AG10803 (cell line): Measurements from ENCODE around the gene ROR1.

Source experiments
- DNase-seq: peaks from one replicate; pipeline ENCODE4 v3.0.0; 2010; ENCODE audit warnings: low read depth
- H3K4me3 ChIP-seq: 2 replicates; pipeline ENCODE4 v1.5.1; 2011; ENCODE audit warnings: mild to moderate bottlenecking, low read length, control low read depth
- CTCF ChIP-seq: conservative IDR thresholded peaks from 2 replicates; pipeline ENCODE4 v1.5.1; 2011; ENCODE audit warnings: mild to moderate bottlenecking, low read length, control low read depth, inconsistent platforms

The ROR1 gene

GRCh38 chr1:63747445-63747844, 26.4 kb upstream of the ROR1 start:
- TF ChIP-seq CTCF, result no peak
- DNase-seq, result no peak

GRCh38 chr1:63748046-63748580, 25.7 kb upstream of the ROR1 start:
- no peak for DNase-seq
- TF ChIP-seq CTCF, result no peak
- H3K4me3 ChIP-seq, result no peak overlapping the region

More at GRCh38 chr1:63747445-63747844, 26.4 kb upstream of the ROR1 start:
- H3K4me3 ChIP-seq, result no peak overlapping the region

GRCh38 chr1:63748641-63749040, 25.2 kb upstream of the ROR1 start:
- DNase-seq, result no peak
- no peak for TF ChIP-seq CTCF
- no peak overlapping the region for H3K4me3 ChIP-seq

- no peak overlapping the region for H3K4me3 ChIP-seq
- no peak for TF ChIP-seq CTCF
Measured at GRCh38 chr1:63750721-63751120, 23.1 kb upstream of the ROR1 start.

GRCh38 chr1:63752176-63752575, 21.6 kb upstream of the ROR1 start:
- no peak for TF ChIP-seq CTCF

More at GRCh38 chr1:63750721-63751120, 23.1 kb upstream of the ROR1 start:
- no peak for DNase-seq

GRCh38 chr1:63753591-63753990, 20.2 kb upstream of the ROR1 start:
- H3K4me3 ChIP-seq, result no peak overlapping the region
- no peak for DNase-seq
- TF ChIP-seq CTCF, result no peak

More at GRCh38 chr1:63752176-63752575, 21.6 kb upstream of the ROR1 start:
- DNase-seq, result no peak
- H3K4me3 ChIP-seq, result no peak overlapping the region

GRCh38 chr1:63756839-63757238, 17.0 kb upstream of the ROR1 start:
- no peak for DNase-seq
- H3K4me3 ChIP-seq, result no peak overlapping the region
- TF ChIP-seq CTCF, result no peak
